GM19467 (cell line): ENCODE measurements around the gene FAM43B.
"Not testable (repeated sequence)": the region's sequence is repeated elsewhere in the genome, so short reads cannot be mapped to it uniquely, and the experiment has no call there.

Source experiments
- ATAC-seq: cut with Tn5 transposase; IDR thresholded peaks from one replicate; pipeline ENCODE4 v1.9.1; 2021; ENCODE audit warnings: mild to moderate bottlenecking, moderate library complexity; ENCODE audit not compliant: unreplicated experiment

The FAM43B gene, protein sequence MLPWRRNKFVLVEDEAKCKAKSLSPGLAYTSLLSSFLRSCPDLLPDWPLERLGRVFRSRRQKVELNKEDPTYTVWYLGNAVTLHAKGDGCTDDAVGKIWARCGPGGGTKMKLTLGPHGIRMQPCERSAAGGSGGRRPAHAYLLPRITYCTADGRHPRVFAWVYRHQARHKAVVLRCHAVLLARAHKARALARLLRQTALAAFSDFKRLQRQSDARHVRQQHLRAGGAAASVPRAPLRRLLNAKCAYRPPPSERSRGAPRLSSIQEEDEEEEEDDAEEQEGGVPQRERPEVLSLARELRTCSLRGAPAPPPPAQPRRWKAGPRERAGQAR

DNA sequence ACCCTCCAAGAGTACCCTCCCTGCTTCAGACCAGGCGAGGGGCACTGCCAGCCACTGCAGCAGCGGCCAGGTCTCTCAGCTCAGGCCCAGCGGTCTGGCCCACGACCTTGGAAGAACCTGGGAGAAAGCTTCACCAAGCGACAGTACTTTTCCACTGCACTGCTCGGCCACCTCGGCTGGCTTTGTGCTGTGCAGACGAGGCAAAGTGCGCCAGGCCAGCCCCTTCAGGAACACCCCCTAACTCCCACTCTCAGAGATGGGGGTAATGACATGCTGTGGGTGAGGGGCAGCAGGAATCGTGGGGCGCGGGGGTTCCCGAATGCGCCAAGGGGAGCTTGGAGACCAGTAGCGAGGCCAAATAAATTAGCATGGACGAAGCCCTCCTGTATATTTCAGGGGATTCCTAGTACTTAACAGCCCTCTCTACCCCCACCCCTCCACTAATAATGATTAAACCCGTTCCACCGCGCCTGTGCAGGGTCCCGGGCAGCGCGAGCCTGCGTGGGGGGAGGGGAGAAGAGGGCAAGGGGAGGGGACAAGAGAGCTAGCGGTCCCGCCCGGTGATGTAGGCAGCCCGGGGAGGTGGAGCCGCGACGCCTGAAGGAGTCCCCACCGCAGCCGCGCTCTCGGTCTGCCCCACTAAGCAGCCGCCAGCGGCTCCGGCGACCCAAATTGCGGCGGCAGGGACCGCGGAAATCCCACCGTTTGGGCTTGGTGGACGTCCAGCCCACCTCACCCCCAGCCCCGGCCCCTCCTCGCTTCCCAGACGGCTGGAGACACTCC lies at the start of gene FAM43B:
FAM43B (plus strand) TSS at position 629 of the 783 bp plus-strand sequence. CDS start 401 bp downstream, outside the sequence.
- no peak for ATAC-seq

DNA sequence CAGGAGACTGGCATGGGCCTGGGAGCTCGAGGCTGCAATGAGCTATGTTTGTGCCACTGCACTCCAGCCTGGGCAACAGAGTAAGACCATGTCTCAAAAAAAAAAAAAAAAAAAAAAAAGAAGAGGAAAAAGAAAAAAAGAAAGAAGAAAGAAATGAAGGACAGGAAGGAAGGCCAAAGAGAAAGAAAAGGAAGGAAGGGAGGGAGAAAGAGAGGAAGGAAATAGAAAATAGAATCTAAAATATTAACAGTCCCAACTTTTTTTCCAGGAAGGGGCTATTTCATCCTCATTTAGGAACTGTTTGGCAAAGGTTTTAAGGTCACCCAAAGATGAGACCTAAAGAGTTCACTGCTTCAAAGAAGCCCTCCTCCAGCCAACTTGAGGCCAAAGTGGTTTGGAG lies 46.9 kb upstream of the FAM43B start:
- ATAC-seq, result no peak

DNA sequence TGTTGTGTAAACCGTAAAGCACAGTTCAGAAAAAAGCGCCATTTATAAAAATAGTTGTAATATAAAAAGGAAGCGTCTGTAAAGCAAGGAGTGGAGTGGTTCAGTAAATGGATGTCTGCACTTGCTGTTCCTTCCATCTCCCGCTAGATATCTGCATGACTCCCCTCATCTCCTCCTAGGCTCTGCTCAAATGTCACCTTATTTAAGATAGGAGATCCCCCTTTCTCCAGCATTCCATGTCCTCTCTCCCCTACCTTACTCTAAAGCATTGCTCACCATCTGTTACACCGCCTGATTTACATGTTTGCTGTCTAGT lies 45.2 kb upstream of the FAM43B start:
- peak; percentile 9 for ATAC-seq

DNA sequence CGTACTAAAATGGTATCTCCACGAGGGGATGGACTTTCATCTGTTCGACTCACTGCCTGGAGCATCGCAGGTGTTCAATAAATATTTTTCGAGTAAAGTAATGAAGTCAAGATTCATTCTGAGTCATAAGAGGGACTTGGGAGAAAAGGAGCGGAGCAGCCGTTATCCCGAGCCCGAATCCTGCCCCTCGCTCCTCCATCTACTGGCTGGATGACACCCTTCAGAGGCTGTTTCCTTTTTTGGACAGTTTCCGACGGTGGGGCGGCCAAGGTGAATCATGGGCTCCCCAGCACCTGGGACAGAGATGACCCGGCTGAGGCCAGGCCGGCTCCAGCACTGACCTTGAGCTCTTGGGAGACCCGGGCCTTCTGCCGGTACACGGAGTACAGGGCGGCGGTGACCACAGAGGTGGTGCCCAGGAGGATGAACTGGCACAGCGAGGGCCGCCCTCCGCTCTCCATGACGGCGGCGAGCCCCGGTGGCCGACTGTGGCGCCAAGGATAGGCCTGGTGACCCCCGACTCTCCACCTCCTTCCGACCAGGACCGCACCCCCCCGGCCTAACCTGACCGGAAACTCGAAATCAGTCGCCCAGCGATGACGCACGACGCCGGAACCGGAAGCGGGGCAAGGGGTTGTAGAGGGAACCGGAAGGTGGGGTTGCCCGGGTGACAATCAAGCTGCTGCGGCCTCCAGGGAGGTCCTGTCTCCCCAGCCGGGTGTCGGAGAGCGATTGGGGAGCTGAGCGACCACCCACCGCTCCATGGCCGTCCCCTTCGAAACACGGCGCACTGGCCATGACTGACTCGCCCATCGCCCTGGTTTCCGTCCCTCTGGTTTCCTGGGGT lies 44.6 kb upstream of the FAM43B start, which contains the start of gene MUL1:
MUL1 (minus strand) TSS at position 588 of the 847 bp plus-strand sequence; CDS start at position 461, 127 bp downstream.
- peak; percentile 83 for ATAC-seq

DNA sequence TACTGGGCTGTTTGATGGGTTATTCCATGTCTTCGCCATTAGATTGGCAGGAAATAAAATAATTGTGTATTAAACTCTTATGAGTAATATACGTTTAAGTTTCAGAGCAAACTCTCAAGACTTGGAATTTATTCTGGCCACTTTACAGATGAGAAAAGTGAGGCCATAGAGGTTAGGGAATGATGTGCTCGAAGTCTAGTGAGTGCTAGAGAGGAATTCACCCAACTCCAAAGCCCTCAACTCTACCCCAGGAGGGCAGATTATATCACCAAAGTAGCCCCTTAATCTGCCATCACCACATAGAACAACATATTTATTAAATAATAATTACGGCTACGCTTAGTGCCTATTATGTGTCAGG lies 44.0 kb upstream of the FAM43B start:
- no peak for ATAC-seq

DNA sequence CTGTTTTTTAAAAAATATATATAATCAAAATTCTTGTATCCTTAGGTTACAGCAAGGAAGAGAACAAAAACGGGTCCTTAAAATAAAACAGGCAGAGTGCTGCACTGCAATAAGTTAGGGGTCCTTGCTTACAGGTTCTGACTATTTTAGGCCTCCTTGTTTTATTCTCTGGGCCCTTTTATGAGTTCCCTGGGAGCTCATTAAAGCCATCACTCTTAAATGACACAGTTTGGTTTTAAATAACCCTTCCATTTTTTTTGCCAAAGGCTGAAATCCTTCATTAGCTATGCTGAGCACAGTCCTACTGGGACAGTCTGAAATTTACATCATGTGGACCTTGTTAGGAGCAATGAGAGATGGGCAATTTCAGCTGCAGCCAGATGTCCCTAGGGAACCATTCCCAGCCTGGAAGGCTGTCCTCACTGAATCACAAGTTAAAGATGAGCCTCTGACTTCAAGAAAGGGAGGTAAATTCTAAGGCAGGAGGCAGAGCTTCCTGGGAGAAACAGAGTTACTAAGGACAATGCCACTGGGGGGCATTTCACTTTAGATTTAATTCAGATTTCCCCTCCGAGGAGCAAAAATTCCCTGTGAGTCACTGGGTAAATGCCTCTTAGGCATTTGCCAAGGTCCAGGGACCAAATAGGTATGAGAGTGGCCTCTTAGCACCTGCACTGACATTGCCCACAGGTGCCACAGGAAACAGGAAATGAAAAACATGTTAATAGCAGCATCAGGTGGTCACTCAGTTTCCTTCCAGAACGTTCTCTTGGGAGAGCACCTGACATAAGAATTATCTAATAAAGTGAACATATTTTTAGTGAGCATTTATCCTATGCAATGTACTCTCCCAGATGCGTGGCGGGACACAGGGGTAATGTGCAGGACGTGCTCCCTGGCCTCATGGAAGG lies 40.6 kb upstream of the FAM43B start:
- no peak for ATAC-seq

DNA sequence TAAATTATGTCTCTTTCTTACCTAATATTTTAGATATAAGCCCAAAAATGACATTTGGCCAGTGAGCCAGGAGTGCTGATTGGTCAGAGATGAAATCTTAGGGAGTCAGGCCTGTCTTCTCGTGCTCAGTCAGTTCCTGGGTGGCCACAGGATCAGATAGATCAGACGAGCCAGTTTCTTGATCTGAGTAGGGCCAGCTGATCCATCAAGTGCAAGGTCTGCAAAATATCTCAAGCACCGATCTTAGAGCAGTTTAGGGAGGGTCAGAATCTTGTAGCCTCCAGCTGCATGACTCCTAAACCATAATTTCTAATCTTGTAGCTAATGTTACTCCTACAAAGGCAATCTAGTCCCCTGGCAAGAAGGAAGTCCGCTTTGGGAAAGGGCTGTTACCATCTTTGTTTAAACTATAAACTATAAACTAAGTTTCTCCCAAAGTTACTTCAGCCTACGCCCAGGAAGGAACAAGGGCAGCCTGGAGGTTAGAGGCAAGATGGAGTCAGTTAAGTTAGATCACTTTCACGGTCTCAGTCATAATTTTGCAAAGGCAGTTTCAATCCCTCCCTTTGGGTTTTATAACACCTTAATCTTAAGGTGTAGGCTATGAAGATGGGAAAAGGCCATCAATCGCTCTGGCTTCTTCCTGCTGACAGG lies 32.6 kb upstream of the FAM43B start:
- not testable (repeated sequence) for ATAC-seq

DNA sequence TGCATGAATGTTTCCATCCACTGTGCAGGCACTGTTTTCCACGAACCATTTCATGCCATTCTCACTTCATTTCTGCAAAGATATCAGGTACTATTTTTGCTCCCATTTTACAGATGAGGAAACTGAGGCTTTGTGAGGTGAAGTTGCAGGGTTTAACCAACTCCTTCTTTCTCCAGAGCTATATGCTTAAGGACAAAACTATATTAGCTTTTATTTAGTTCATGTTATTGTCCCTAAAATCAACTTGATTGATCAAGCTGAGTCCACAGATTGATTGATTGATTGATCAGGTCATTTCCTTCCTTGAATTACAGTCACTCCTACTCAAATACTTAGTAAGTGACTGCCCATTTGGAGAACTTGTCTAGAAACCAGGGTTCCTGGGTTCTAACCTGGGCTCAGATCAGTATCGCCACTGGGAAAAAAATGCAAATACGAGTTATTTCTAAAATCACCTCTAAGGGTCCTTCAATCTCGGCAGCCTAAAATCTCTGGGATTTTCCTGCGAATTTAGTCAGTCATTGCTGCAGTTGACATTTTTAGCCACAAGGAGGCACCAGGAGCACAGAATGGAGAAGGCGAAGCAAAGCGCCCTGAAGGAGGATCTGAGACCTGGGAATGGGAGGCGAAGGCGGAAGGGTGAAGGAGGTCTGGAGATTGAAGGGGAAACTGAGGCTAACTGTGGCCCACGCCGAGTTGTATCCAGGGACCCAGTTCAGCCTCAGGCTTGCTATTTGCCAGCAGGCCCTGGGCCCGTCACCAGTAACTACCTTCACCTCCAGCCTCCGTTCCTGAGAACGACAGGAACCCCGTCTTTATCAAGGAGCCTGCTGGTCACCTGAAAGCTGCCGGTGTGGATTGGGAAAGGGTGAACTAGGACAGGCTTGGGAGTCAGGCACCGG lies 30.2 kb upstream of the FAM43B start:
- no peak for ATAC-seq

DNA sequence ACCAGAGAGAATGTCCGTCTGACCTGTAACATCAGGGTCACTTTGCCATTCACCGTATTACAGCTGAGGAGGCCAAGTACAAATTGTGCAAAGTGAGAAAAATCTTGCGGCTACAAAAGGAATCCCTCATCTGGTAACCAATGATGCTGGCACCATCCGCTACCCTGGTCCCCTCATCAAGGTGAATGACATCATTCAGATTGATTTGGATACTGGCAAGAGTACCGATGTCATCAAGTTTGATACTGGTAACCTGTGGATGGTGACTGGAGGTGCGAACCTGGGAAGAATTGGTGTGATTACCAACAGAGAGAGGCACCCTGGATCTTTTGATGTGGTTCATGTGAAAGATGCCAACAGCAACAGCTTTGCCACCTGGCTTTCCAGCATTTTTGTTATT lies 26.1 kb upstream of the FAM43B start:
- no peak for ATAC-seq

DNA sequence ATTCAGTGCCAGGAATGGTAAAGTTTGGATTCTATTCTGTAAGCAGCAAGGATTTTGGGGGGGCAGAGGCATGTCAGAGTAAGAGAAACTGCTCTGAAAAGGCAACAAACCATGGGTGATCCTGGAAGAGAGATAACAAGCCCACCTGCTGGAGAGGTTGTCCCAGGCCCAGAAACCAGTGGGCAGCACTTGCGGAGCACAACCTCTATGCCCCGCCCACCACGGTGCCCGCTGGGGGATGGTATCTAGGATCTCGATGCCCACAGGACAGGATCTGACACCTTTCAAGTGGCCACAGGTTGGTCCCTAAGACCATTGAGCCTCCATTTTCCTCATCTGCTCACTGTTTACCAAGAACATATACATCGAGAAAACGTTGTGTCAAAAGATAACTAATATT lies 24.2 kb upstream of the FAM43B start:
- no peak for ATAC-seq

DNA sequence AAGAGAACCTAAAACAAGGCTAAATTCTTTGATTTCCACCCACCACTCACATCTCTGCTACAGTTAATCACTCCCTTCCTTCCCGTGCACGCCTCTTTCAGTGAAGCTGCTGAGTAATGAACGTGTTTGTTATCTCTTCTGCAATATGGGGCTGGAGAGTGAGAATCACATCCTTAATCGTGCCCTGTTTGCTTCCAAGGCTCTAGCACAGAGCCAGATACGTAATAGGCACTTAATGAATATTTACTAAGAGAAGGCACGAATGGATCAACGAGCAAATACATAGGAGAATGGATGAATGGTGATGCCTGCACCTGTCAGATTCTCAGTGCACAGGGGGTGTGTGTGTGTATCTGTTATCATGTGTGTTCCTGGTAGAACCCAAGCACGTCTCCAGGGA lies 22.1 kb upstream of the FAM43B start:
- no peak for ATAC-seq

DNA sequence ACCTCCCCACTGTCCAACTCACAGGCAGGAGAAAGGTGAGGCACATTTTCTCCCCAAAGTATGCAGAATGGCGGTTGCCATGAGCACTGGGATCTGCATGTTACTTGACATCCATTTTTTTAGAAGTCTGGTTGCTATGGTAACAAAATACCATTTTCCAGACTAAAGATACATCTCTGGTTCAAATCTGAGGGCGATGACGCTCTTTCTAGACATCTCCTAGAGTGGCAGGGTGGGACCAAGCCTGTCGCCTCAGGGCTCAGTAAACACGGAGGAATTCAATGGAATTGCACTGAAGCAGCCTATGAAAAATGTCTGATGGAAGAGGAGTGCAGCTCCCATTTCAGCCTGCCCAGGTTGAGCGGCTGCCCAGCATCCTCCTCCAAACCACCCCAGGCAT lies 21.5 kb upstream of the FAM43B start:
- no peak for ATAC-seq

DNA sequence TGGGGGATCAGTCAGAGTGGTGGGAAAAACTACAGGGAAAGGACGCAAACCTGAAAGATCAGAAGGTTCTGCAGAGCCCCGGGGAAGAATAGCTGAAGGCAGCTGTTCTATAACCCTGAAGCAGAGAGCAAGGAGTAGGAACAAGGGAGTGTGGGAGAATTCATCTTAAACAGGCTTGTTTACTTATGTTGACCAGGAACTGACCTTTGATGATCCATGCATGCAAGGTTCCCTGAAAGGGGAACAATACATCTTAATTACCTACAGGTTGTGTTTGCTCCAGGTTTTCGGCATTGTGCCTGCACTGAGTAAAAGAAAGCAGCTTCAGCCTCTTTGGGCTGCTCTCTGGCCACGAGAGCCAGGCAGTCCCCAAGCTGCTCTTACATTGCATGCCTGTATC lies 18.7 kb upstream of the FAM43B start:
- ATAC-seq, result no peak

DNA sequence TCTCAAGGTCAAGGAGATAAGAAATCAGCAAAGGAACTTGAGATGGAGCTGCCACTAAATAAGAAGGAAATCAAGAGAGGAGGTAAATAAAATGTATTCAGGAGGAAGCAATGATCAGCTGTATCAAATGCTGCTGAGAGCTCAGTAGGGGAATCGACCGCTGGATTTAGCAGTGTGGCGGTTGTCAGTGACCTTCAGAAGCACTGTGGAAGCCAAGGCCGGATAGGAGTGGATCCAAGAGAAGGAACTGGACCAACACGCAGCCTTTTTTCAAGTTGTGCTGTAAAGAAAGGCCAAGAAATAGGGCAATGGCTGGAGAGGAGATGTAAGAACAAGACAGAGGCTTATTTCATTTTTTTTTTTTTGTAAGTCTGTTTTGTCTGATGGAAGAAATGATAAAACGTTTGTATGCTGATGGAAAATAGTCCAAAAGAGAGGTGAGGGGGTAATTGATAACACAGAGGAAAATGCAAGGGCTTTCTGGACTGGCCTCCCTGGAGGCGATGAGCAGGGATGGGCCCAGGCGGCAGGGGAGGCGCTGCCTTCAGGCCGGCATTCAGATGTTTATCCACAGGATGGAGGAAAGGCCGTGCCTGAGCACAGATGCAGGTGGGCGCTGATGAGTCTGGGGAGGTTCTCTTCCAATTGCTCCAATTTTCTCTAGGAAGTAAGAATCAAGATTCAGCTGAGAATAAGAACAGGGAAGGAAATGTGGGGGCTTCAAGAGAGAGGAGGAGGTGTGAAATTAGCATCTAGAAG lies 17.5 kb upstream of the FAM43B start:
- ATAC-seq, result no peak

DNA sequence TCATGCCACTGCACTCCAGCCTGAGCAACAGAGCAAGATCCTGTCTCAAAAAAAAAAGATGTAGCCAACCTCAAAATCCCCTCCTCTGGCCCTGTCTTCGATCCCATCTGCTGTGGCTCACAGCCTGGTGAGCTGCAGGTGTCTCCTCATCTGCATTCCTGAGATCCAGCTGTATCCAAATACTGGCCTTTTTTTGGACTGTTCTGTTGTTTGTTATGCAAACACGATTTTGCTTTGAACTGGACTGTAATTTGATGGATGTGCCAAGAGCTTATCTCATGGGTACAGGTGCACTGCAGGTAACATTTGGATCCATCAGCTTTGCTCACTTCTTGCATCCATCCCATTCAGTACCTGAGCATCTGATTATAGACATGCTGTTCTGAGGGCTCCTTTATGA lies 14.1 kb upstream of the FAM43B start:
- ATAC-seq, result no peak

DNA sequence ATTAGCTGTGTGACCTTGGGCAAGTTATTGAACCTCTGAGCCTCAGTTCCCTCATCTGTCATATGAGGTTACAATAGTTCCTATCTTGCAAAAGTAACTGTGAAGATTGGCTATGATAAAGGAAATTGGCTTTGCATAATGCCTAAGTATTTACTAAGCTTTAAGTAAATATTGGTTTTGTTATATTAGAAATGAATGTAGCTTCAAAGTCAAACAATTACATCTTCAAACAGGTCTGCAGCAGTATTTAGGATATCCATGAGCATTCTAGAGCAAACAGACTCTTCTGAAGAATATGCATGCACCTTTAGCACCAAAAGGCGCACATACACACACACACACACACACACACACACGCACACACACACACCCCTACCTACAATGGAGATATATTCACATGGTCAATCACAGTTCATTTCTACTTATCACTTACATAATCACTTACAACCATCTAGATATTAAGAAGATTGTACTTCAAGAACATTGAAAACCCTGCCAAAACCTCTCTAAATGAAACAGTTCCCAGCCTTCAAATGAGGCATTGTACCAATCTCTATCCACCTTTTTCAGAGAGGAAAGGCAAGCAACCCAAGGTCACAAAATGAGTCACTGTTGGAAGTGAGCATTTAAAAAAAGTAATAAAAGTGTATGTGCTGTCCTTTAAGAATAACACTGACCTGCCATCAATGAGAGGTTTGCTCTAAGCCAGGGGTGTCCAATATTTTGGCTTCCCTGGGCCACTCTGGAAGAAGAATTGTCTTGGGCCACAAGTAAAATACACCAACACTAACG lies 13.4 kb upstream of the FAM43B start:
- ATAC-seq, result no peak

DNA sequence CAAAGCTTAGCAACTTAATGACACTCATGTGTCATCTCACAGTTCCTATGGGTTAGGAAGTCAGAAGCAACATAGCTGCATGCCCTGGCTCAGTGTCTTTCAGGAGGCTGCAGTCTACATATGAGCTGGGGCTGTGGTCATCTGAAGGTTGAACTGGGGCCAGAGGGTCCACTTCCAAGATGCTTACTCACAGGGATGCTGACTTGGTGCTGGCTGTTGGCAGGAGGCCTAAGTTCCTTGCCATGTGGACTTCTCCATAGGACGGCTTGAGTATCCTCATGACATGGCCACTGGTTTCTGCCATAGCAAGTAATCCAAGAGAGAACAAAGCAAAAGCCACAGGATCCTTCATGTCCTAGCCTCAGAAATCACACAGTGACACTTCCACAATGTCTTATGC lies 12.1 kb upstream of the FAM43B start:
- ATAC-seq, result no peak
